ENCODE data around the gene FOXL3. TPM values are rescaled to one million over a fixed set of nuclear protein-coding genes. Genes with fewer than 3 reads are reported as not detected.

The FOXL3 gene
- total RNA-seq, 1 experiment from 2014 or later: not detected

DNA sequence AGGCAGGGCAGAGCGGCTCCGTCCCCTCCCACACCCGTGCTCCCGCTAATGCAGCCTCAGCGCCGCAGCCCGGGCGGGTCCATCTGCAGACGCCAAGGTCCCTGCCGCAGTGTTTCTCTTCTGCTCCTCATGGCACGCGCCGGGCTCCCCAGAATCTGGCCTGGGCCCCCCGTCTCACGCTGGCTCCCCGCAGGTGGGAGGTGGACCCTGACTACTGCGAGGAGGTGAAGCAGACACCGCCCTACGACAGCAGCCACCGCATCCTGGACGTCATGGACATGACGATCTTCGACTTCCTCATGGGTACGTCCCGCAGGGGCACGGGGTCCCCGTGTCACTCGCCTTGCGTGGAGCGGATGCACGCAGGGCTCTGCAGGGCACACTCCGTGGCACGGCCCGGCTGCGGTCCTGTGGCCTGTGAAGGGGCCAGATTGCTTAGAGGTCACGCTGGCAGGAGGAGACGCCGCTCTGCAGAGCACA, 33.5 kb upstream of the FOXL3 start:
- H3K36me3 Mint-ChIP-seq (ENCODE audit: insufficient read depth, unreplicated experiment): peaks cover 16% of the 10 kb centered on the region

DNA sequence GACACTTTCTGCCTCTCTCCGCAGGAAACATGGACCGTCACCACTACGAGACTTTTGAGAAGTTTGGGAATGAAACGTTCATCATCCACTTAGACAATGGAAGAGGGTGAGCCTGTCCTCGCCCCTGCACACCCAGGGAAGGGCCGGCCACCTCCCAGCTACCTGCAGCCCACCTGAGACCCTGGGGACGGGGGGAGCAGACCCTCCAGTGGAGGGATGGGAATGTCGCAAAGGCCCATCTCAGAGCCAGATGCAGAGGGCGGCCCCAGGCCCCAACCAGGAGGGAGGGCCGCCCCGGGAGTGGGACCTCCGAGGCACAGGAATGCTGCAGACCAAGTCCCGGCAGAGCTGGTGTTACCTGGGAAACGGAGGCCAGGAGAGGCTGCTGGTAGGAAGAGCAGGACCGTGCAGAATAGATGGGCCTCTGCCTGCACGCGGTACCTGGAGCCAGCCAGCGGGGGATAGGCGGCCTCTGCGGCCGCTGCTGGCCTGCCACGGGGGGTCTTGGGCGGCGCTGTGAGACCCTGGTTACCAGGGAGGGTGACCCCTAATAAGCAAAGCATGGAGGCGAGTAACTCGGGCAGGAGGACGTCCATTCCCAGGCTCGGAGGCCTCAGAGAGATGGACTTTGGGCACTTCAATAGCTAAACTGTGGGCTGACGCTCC, 32.9 kb upstream of the FOXL3 start:
- CTCF ChIA-PET: no interaction called here
- Mint-ChIP-seq H3K27ac (ENCODE audit: unreplicated experiment) (no peak overlapping the region), H3K9me3 (ENCODE audit: low read depth, unreplicated experiment) (peaks cover 24% of the 10 kb centered on the region), H3K27me3 (ENCODE audit: unreplicated experiment) (peaks cover 5% of the 10 kb centered on the region), H3K4me3 (ENCODE audit: low read depth, unreplicated experiment) (no peak overlapping the region), H3K36me3 (ENCODE audit: insufficient read depth, unreplicated experiment) (peaks cover 22% of the 10 kb centered on the region), H3K4me1 (ENCODE audit: low read depth, unreplicated experiment) (peaks cover 1% of the 10 kb centered on the region)
- DNase-seq: no peak
- intact Hi-C loops (cut with micrococcal nuclease; ENCODE audit: unreplicated experiment): no loop called here
- BruUV-seq (replicated peaks): no TSS peak
- no peak for TF ChIP-seq CTCF (IDR thresholded peaks at IDR 0.05; ENCODE audit: unreplicated experiment)

More for the DNA sequence above, 33.5 kb upstream of the FOXL3 start:
- CTCF ChIA-PET: no interaction called here
- intact Hi-C loops (cut with micrococcal nuclease; ENCODE audit: unreplicated experiment): no loop called here
- Mint-ChIP-seq H3K27ac (ENCODE audit: unreplicated experiment) (no peak overlapping the region), H3K4me3 (ENCODE audit: low read depth, unreplicated experiment) (no peak overlapping the region), H3K9me3 (ENCODE audit: low read depth, unreplicated experiment) (peaks cover 19% of the 10 kb centered on the region), H3K27me3 (ENCODE audit: unreplicated experiment) (no peaks in the 10 kb centered on the region), H3K4me1 (ENCODE audit: low read depth, unreplicated experiment) (no peaks in the 10 kb centered on the region)
- no peak for TF ChIP-seq CTCF (IDR thresholded peaks at IDR 0.05; ENCODE audit: unreplicated experiment)
- DNase-seq: no peak
- no TSS peak for BruUV-seq (replicated peaks)

GRCh38 chr7:257647-257992, 32.4 kb upstream of the FOXL3 start:
- TF ChIP-seq CTCF (IDR thresholded peaks at IDR 0.05; ENCODE audit: unreplicated experiment): no peak
- Mint-ChIP-seq H3K9me3 (ENCODE audit: low read depth, unreplicated experiment) (peaks cover 29% of the 10 kb centered on the region), H3K27ac (ENCODE audit: unreplicated experiment) (no peak overlapping the region), H3K27me3 (ENCODE audit: unreplicated experiment) (peaks cover 10% of the 10 kb centered on the region), H3K36me3 (ENCODE audit: insufficient read depth, unreplicated experiment) (peaks cover 27% of the 10 kb centered on the region), H3K4me3 (ENCODE audit: low read depth, unreplicated experiment) (no peak overlapping the region), H3K4me1 (ENCODE audit: low read depth, unreplicated experiment) (peaks cover 6% of the 10 kb centered on the region)
- no peak for DNase-seq
- CTCF ChIA-PET: no interaction called here
- intact Hi-C loops (cut with micrococcal nuclease; ENCODE audit: unreplicated experiment): no loop called here
- BruUV-seq (replicated peaks): no TSS peak

- peaks cover 9% of the 10 kb centered on the region for H3K4me1 Mint-ChIP-seq (ENCODE audit: low read depth, unreplicated experiment)
- BruUV-seq (replicated peaks): no TSS peak
- intact Hi-C loops (cut with micrococcal nuclease; ENCODE audit: unreplicated experiment): no loop called here
- CTCF ChIA-PET: no interaction called here
- H3K4me3 Mint-ChIP-seq (ENCODE audit: low read depth, unreplicated experiment): no peak overlapping the region
- peaks cover 18% of the 10 kb centered on the region for H3K27me3 Mint-ChIP-seq (ENCODE audit: unreplicated experiment)
- no peak for DNase-seq
- no peak overlapping the region for H3K27ac Mint-ChIP-seq (ENCODE audit: unreplicated experiment)
- TF ChIP-seq CTCF (IDR thresholded peaks at IDR 0.05; ENCODE audit: unreplicated experiment): no peak
- H3K36me3 Mint-ChIP-seq (ENCODE audit: insufficient read depth, unreplicated experiment): peaks cover 29% of the 10 kb centered on the region
- H3K9me3 Mint-ChIP-seq (ENCODE audit: low read depth, unreplicated experiment): peaks cover 31% of the 10 kb centered on the region
Observed at GRCh38 chr7:258476-259190, 31.3 kb upstream of the FOXL3 start.

Data from Calu3 (cell line).